Brain microvascular endothelial cell (primary cell): ENCODE results near the gene ZNF592.

Experiments used
- DNase-seq: peaks from one replicate; pipeline ENCODE4 v3.0.0-alpha.2; 2020
- H3K27ac ChIP-seq: fragments of 250-450 bp; sonication (Bioruptor Pico); 2 replicates; pipeline ENCODE4 v1.5.1; 2020; ENCODE audit warnings: mild to moderate bottlenecking, moderate library complexity
- H3K27me3 ChIP-seq: fragments of 250-450 bp; sonication (Bioruptor Pico); replicated peaks from 2 replicates; pipeline ENCODE4 v1.5.1; 2020; ENCODE audit warnings: mild to moderate bottlenecking
- H3K36me3 ChIP-seq: fragments of 250-450 bp; sonication (Bioruptor Pico); replicated peaks from 2 replicates; pipeline ENCODE4 v1.5.1; 2020; ENCODE audit warnings: mild to moderate bottlenecking
- H3K4me3 ChIP-seq: 2 replicates; pipeline ENCODE4 v1.5.1; 2011; ENCODE audit warnings: low read depth, mild to moderate bottlenecking, control low read depth, low read length, moderate library complexity
- CTCF ChIP-seq: IDR thresholded peaks from 2 replicates; pipeline ENCODE4 v1.5.1; 2011; ENCODE audit warnings: low read depth, mild to moderate bottlenecking, moderate library complexity, low read length, control low read depth, inconsistent platforms; ENCODE audit errors: missing control alignments
- in situ Hi-C: cut with HindIII; loops from 2 replicates; pipeline ENCODE4 v1.10.0; 2017; ENCODE audit warnings: low sequenced_read_pairs, low pct_ligation_motif_present

ZNF592 gene

GRCh38 chr15:84736375-84736774 lies 12.0 kb upstream of the ZNF592 start:
- TF ChIP-seq CTCF = no peak
- Histone ChIP-seq H3K4me3 (no peak overlapping the region), H3K36me3 (no peaks in the 10 kb centered on the region), H3K27ac (no peak overlapping the region), H3K27me3 (no peaks in the 10 kb centered on the region)
- DNase-seq = no peak
- in situ Hi-C loops = no loop called here

- in situ Hi-C loops = no loop called here
- no peak for DNase-seq
- Histone ChIP-seq H3K27me3 (no peaks in the 10 kb centered on the region), H3K4me3 (no peak overlapping the region), H3K27ac (no peak overlapping the region), H3K36me3 (no peaks in the 10 kb centered on the region)
- no peak for TF ChIP-seq CTCF
Measured at GRCh38 chr15:84737005-84737404, 11.4 kb upstream of the ZNF592 start.

- H3K27ac ChIP-seq = no peak overlapping the region
- TF ChIP-seq CTCF = no peak
Measured at GRCh38 chr15:84740691-84741090, 7.7 kb upstream of the ZNF592 start.

GRCh38 chr15:84741121-84741520 lies 7.3 kb upstream of the ZNF592 start:
- in situ Hi-C loops = no loop called here
- Histone ChIP-seq H3K27ac (no peak overlapping the region), H3K36me3 (no peaks in the 10 kb centered on the region), H3K27me3 (no peaks in the 10 kb centered on the region), H3K4me3 (no peak overlapping the region)
- DNase-seq = no peak
- no peak for TF ChIP-seq CTCF

More at GRCh38 chr15:84740691-84741090, 7.7 kb upstream of the ZNF592 start:
- Histone ChIP-seq H3K36me3 (no peaks in the 10 kb centered on the region), H3K27me3 (no peaks in the 10 kb centered on the region), H3K4me3 (no peak overlapping the region)
- DNase-seq = no peak
- in situ Hi-C loops = no loop called here

- no peak for TF ChIP-seq CTCF
- in situ Hi-C loops = no loop called here
- peak overlapping the region; percentile 85 for H3K27ac ChIP-seq
- no peaks in the 10 kb centered on the region for H3K36me3 ChIP-seq
- peak; percentile 59 for DNase-seq
- H3K27me3 ChIP-seq = no peaks in the 10 kb centered on the region
- H3K4me3 ChIP-seq = peak overlapping the region; percentile 71
Measured at GRCh38 chr15:84747416-84748273, 747 bp upstream of the ZNF592 start.
